HL-60 (cell line): ENCODE results near the gene PTPRM.

Experiments
- CTCF ChIP-seq: IDR thresholded peaks from one replicate; pipeline ENCODE4 v1.5.1; 2011; ENCODE audit warnings: low read length, control low read depth, inconsistent platforms; ENCODE audit not compliant: insufficient read depth
- GABPA ChIP-seq: IDR thresholded peaks from 2 replicates; pipeline ENCODE4 v1.6.1; 2012; ENCODE audit warnings: low read depth
- POLR2AphosphoS5 ChIP-seq: IDR thresholded peaks from 2 replicates; pipeline ENCODE4 v1.6.1; 2012; ENCODE audit warnings: low read depth
- REST ChIP-seq: IDR thresholded peaks from 2 replicates; pipeline ENCODE4 v1.6.1; 2012; ENCODE audit warnings: low read depth; ENCODE audit not compliant: insufficient replicate concordance
- SPI1 ChIP-seq: IDR thresholded peaks from 2 replicates; pipeline ENCODE4 v1.6.1; 2012; ENCODE audit warnings: low read depth, mild to moderate bottlenecking, borderline replicate concordance

- TF ChIP-seq CTCF, result no peak
- TF ChIP-seq REST, result no peak
- no peak for TF ChIP-seq POLR2AphosphoS5
- no peak for TF ChIP-seq SPI1
- no peak for TF ChIP-seq GABPA
Observed at GRCh38 chr18:7954238-7954637, 387.1 kb downstream of the PTPRM start.
